ENCODE measurements around the gene MRPS23.

DNA sequence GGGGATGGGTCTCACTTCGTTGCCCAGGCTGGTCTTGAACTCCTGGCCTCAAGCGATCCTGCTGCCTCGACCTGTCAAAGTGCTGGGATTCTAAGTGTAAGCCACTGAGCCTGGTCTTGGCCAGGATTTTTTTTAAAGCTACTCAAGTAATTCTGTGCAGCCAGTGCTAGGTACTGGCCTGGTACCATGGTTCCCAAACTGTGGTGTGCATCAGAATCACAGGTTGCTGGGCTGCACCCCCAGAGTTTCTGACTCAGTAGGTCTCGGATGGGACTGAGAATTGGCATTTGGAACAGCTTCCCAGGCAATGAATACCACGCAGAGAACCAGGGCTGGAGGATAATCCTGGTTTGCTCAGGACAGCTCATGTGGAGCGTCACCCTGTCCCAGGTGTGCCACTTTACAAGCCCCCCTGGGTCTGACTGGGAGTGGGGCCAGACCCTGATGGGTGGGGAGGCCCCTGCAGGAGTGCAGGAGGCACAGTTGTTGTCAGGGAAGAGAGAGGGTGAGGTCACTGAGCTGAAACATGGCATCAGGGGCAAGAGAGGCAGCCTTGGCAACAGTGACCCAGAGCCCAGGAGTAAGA, 10.7 kb upstream of the MRPS23 start:
- TF ChIP-seq, protein P1, sequence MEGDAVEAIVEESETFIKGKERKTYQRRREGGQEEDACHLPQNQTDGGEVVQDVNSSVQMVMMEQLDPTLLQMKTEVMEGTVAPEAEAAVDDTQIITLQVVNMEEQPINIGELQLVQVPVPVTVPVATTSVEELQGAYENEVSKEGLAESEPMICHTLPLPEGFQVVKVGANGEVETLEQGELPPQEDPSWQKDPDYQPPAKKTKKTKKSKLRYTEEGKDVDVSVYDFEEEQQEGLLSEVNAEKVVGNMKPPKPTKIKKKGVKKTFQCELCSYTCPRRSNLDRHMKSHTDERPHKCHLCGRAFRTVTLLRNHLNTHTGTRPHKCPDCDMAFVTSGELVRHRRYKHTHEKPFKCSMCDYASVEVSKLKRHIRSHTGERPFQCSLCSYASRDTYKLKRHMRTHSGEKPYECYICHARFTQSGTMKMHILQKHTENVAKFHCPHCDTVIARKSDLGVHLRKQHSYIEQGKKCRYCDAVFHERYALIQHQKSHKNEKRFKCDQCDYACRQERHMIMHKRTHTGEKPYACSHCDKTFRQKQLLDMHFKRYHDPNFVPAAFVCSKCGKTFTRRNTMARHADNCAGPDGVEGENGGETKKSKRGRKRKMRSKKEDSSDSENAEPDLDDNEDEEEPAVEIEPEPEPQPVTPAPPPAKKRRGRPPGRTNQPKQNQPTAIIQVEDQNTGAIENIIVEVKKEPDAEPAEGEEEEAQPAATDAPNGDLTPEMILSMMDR (conservative IDR thresholded peaks at IDR 0.05; ENCODE audit: low read depth in 2 of 2) = no peak
- TF ChIP-seq POLR2AphosphoS5 (IDR thresholded peaks at IDR 0.05; ENCODE audit: low read depth) (no peak), EZH2 (IDR thresholded peaks at IDR 0.05; ENCODE audit: low read depth, unreplicated experiment) (no peak), EZH2phosphoT487 (IDR thresholded peaks at IDR 0.05; ENCODE audit: unreplicated experiment) (no peak), ZNF331 (CRISPR knock-in tag; IDR thresholded peaks at IDR 0.05; ENCODE audit: low read depth) (no peak), CREB1 (CRISPR knock-in tag; IDR thresholded peaks at IDR 0.05; ENCODE audit: low read depth) (no peak), JUNB (IDR thresholded peaks at IDR 0.05; ENCODE audit: unreplicated experiment) (no peak), STAT1 (IDR thresholded peaks at IDR 0.05; ENCODE audit: unreplicated experiment) (no peak), NANOG (IDR thresholded peaks at IDR 0.05; ENCODE audit: borderline replicate concordance) (no peak), ZNF114 (CRISPR knock-in tag; IDR thresholded peaks at IDR 0.05) (no peak)
- TF ChIP-seq, protein P2, sequence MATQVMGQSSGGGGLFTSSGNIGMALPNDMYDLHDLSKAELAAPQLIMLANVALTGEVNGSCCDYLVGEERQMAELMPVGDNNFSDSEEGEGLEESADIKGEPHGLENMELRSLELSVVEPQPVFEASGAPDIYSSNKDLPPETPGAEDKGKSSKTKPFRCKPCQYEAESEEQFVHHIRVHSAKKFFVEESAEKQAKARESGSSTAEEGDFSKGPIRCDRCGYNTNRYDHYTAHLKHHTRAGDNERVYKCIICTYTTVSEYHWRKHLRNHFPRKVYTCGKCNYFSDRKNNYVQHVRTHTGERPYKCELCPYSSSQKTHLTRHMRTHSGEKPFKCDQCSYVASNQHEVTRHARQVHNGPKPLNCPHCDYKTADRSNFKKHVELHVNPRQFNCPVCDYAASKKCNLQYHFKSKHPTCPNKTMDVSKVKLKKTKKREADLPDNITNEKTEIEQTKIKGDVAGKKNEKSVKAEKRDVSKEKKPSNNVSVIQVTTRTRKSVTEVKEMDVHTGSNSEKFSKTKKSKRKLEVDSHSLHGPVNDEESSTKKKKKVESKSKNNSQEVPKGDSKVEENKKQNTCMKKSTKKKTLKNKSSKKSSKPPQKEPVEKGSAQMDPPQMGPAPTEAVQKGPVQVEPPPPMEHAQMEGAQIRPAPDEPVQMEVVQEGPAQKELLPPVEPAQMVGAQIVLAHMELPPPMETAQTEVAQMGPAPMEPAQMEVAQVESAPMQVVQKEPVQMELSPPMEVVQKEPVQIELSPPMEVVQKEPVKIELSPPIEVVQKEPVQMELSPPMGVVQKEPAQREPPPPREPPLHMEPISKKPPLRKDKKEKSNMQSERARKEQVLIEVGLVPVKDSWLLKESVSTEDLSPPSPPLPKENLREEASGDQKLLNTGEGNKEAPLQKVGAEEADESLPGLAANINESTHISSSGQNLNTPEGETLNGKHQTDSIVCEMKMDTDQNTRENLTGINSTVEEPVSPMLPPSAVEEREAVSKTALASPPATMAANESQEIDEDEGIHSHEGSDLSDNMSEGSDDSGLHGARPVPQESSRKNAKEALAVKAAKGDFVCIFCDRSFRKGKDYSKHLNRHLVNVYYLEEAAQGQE (IDR thresholded peaks at IDR 0.05; ENCODE audit: unreplicated experiment) = no peak
- TF ChIP-seq, protein P3, sequence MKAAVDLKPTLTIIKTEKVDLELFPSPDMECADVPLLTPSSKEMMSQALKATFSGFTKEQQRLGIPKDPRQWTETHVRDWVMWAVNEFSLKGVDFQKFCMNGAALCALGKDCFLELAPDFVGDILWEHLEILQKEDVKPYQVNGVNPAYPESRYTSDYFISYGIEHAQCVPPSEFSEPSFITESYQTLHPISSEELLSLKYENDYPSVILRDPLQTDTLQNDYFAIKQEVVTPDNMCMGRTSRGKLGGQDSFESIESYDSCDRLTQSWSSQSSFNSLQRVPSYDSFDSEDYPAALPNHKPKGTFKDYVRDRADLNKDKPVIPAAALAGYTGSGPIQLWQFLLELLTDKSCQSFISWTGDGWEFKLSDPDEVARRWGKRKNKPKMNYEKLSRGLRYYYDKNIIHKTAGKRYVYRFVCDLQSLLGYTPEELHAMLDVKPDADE (IDR thresholded peaks at IDR 0.05) = no peak
- TF ChIP-seq, protein P4, sequence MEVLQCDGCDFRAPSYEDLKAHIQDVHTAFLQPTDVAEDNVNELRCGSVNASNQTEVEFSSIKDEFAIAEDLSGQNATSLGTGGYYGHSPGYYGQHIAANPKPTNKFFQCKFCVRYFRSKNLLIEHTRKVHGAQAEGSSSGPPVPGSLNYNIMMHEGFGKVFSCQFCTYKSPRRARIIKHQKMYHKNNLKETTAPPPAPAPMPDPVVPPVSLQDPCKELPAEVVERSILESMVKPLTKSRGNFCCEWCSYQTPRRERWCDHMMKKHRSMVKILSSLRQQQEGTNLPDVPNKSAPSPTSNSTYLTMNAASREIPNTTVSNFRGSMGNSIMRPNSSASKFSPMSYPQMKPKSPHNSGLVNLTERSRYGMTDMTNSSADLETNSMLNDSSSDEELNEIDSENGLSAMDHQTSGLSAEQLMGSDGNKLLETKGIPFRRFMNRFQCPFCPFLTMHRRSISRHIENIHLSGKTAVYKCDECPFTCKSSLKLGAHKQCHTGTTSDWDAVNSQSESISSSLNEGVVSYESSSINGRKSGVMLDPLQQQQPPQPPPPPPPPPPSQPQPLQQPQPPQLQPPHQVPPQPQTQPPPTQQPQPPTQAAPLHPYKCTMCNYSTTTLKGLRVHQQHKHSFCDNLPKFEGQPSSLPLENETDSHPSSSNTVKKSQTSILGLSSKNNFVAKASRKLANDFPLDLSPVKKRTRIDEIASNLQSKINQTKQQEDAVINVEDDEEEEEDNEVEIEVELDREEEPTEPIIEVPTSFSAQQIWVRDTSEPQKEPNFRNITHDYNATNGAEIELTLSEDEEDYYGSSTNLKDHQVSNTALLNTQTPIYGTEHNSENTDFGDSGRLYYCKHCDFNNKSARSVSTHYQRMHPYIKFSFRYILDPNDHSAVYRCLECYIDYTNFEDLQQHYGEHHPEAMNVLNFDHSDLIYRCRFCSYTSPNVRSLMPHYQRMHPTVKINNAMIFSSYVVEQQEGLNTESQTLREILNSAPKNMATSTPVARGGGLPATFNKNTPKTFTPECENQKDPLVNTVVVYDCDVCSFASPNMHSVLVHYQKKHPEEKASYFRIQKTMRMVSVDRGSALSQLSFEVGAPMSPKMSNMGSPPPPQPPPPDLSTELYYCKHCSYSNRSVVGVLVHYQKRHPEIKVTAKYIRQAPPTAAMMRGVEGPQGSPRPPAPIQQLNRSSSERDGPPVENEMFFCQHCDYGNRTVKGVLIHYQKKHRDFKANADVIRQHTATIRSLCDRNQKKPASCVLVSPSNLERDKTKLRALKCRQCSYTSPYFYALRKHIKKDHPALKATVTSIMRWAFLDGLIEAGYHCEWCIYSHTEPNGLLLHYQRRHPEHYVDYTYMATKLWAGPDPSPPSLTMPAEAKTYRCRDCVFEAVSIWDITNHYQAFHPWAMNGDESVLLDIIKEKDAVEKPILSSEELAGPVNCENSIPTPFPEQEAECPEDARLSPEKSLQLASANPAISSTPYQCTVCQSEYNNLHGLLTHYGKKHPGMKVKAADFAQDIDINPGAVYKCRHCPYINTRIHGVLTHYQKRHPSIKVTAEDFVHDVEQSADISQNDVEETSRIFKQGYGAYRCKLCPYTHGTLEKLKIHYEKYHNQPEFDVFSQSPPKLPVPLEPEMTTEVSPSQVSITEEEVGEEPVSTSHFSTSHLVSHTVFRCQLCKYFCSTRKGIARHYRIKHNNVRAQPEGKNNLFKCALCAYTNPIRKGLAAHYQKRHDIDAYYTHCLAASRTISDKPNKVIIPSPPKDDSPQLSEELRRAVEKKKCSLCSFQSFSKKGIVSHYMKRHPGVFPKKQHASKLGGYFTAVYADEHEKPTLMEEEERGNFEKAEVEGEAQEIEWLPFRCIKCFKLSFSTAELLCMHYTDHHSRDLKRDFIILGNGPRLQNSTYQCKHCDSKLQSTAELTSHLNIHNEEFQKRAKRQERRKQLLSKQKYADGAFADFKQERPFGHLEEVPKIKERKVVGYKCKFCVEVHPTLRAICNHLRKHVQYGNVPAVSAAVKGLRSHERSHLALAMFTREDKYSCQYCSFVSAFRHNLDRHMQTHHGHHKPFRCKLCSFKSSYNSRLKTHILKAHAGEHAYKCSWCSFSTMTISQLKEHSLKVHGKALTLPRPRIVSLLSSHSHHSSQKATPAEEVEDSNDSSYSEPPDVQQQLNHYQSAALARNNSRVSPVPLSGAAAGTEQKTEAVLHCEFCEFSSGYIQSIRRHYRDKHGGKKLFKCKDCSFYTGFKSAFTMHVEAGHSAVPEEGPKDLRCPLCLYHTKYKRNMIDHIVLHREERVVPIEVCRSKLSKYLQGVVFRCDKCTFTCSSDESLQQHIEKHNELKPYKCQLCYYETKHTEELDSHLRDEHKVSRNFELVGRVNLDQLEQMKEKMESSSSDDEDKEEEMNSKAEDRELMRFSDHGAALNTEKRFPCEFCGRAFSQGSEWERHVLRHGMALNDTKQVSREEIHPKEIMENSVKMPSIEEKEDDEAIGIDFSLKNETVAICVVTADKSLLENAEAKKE (CRISPR knock-in tag; IDR thresholded peaks at IDR 0.05) = no peak
